CD4-positive, alpha-beta T cell treated with Interleukin-15 for 4 hours (primary cell): ENCODE results near the gene RARB.

ENCODE experiments used
- DNase-seq: peaks from one replicate; pipeline ENCODE4 v3.0.0-alpha.2; 2020; ENCODE audit warnings: low spot score

Gene RARB

DNA sequence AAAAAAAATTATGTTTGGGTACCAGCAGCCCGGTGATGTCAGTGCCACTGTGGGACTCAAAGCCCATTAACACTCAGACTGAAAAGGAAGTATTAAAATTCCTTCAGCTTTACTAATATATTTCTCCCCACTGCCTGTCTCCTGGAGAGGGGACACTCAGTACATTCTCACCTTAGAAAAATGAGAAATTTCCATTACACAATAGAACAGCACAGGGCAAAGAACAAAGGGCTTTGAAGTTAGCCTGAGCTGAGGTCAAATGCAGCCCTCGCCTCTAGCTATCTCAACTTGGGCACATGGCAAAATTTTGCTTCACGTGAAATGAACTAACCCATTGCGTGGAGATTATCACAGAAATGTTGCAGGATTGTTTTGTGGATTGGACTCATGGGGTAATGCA lies 80.8 kb downstream of the RARB start:
- no peak for DNase-seq

DNA sequence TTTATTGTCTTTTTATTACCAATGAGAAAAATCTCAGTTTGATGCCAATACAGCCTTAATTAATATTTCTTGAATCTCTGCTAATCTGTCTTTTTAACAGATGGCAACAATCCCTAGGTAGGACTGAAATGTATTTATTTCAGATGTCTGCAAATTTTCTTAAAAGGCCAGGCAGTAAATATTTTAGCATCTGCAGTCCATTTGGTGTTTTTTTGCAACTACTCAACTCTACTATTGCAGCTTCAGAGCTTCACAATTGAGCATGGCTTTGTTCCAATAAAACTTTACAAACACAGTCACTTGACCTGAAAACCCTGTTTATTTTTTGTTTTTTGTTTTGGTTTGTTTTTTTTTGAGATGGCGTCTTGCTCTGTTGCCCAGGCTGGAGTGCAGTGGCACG lies 82.7 kb downstream of the RARB start:
- no peak for DNase-seq

DNA sequence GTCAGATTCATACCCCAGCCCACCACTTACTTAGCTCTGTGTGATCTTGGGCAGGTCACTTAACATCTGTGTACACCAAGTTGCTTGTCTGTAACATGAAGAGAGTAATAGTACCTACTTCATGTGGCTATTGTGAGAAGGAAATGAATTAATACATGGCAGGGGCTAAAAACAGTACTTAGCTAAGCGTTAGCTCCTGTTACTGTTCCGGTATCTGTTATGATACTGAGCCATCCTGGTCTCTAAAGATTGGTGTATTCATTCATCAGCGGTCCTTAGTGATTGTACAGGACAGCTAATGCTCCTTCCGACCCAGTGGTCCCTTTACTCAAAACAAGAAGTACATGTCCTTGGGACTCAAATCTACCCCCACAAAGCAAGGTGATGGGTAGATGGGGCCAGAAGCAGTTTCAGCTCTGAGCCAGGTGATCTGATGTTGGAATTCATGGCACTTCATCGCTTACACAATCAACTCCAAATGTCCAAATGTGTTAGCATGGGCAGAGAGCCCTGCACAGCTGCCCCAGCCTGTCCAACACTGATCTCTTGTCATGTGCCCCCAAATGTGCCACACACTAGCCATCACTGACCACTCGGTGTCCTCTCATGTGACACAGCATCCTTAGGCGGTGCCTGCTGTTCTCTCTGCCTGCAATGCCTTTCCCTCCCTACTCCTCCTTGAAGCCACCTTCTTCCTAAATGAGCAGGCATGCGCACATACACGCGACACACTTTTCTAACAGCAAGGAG lies 84.1 kb downstream of the RARB start:
- DNase-seq, result no peak

DNA sequence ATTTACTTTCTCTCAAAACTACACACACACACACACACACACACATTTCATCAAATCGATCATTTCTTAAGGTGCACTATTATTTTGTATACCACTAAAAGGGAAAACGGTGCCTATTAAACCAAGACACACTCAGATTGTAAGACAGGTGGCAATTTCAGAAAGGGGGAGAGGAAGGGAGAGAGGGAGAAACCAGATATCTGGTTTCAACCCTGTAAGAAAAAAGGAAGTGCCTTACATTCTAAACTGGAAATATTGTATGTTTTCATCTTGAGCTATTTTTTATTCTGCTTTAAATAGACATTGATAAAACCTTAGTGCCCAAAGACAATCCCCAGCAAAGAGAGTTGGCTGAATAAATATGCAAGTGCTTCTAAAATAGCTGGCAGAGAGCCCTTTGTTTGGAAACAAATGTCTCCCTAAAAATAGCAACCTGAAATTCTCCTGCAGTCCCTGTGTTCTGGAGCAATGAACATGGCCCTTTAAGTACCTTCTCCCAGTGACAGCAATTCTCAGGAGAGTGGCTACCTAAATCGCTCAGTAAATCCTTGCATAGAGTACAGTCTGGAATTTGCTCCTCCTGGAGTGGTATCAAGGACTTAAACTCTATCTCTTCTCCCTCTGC lies 85.7 kb downstream of the RARB start:
- no peak for DNase-seq

DNA sequence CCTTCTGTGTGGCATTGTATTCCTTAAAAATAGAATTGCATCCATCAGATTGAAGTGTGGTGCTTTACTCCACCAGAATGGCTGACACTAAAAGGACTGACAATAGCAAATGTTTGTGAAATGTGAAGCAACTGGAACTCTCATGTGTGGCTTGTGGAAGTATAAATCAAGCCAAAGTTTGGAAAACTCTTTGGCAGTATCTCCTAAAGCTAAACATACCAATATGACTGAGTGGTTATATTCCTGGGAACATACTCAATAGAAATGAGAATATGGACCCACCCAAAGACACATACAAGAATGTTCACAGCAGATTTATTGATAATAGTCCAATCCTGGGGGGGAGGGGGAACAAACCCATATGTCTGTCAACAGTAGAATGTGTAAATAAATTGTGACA lies 87.1 kb downstream of the RARB start:
- no peak for DNase-seq

DNA sequence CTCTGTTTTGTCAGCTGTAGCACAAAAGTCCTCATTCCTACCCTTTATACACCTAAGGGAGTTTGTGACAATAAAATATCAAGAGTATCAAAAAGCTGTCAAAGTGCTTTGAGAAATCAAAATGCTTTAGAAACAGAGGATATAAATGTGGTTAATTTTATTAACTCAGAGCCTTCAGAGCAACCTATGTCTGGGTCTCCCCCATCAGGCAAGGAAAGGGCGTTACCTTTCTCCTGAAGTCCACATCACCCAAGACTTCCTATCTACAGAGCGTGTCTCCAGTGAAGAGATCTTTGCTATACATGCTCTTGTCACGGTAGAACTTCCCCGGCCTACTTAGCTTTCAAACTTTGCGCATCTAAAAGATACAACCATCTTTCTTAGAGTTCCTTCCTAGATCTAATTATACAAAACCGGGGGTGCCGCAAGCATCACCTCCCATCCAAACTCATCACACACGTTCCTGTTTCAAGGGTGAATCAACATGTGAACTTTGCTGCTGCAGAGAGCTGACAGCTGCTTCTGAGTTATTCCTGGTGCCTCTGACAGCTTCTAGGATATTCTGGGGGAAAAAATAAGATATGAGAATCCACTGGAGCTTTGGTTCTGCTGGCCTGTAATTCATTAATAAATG lies 93.0 kb downstream of the RARB start:
- DNase-seq, result no peak

DNA sequence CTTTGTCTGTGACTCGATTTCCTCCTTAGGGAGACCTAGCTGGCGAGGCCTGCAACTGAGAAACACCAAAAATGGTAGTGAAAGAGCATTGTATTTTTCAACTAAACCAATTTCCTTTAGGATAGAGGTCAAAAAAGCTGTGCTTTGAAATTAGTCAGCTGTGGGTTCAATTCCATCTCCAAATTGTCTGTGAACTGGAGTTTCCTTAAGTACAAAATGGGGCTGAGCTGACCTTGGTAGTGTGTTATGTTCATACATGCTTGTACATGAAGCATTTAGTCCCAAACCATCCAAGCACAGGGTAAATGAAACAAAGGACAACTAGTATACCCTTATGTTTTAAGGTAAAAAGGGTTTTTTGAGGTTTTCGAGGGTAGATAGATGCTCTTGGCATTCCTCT lies 99.3 kb downstream of the RARB start:
- DNase-seq, result no peak

DNA sequence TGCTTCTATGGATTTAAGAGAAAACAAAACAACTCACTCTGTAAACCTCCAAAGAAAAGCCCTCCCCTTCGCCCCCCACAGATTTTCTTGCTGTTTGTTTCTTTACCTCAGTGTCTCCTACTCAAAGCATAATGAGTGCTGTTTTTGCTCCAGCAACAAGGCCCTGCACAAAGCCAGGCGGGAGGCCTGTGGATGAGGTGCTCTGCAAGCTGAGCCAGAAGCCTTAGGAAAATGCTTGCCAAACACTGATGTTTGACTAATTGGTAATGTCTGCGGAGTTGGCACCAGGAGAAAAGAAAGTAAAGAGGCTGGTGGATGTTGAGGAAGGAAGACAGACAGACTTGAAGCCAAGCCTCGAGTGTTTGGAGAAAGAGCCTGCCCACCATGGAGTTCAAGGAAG lies 99.7 kb downstream of the RARB start:
- no peak for DNase-seq

DNA sequence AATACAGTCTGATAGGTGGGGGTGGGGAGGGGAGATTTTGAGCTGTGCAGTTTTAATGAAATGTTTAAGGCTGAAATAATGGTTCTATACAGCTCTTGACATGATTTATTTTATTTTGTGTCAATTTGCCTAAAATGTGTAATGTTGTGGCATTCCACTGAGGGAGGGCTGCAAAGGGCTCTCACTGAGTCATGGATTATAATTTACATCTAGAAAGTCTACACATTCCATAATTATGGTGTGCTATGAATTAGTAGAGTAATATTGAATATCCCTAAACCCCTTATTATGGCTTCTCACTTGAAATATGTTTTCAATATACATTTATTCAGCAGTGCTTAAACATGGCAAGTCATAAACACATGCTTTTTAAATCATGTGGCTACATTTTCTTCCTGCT lies 103.9 kb downstream of the RARB start:
- no peak for DNase-seq

DNA sequence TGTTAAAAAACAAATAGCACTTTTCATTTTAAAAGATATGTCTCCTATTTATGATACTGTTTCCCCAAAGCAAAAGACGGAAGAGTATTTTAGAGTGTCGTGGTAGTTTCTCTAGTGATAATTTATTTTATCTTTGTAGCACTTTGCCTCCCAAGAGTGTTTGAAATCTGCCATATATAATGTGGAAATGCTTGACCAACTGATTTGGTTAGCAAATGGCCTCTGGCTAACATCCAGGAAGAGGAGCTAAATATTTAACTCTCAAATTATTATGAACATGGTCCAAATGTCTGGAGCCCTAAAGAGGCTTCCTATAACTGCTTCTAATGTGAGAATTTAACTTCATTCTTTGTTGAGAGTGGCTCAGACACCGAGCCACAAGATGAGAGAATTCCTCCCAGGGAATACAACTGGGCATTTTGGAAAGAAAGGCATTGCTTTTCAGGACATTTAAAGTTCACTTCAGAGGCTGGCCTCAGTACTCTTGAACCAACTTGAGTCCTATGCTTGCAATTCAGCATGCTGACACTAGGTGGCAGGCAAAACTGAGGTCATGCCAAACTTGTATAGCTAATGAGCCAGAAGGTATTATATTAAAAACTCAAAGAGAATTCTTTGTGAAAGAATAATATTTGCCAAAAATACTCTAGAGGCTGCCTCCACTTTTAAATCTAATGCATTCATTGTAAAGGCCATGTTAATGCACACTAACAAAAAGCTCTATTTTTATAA lies 104.5 kb downstream of the RARB start:
- no peak for DNase-seq

DNA sequence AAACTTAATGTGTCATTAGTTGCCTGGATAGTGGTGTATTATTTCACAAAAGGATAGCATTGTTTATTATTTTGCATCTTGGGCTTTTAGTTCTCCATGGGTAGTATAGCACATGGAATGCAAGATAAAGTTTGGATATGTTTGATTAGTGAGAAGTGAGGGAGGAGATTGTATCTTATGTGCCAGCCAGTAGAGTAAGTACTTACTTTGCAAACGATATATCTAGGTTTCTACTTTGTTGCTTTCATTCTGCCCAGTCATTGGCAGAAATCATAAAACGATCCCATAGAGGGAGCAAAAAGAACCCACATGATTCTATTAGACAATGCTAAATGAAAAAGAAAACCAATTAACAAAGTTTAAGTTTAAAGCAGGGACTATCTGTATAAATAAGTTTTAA lies 105.3 kb downstream of the RARB start:
- DNase-seq, result no peak

DNA sequence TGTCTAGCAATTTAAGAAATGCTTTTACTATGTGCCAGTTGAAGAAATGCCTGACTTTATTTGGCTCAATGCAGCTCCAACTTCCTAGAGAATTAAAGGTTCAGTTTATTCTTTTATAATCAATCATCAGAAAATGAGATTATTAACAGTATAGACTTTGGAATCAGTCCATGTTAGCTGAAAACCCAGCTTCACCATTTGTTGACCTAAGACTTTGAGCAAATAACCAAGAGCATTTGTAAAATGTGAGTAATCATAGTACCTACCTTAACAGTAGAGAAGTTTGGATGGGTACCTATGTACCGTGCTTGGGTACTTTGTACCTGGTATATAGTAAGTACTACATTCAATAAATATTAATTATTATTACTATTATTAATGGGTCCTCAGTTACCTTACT lies 105.9 kb downstream of the RARB start:
- no peak for DNase-seq

DNA sequence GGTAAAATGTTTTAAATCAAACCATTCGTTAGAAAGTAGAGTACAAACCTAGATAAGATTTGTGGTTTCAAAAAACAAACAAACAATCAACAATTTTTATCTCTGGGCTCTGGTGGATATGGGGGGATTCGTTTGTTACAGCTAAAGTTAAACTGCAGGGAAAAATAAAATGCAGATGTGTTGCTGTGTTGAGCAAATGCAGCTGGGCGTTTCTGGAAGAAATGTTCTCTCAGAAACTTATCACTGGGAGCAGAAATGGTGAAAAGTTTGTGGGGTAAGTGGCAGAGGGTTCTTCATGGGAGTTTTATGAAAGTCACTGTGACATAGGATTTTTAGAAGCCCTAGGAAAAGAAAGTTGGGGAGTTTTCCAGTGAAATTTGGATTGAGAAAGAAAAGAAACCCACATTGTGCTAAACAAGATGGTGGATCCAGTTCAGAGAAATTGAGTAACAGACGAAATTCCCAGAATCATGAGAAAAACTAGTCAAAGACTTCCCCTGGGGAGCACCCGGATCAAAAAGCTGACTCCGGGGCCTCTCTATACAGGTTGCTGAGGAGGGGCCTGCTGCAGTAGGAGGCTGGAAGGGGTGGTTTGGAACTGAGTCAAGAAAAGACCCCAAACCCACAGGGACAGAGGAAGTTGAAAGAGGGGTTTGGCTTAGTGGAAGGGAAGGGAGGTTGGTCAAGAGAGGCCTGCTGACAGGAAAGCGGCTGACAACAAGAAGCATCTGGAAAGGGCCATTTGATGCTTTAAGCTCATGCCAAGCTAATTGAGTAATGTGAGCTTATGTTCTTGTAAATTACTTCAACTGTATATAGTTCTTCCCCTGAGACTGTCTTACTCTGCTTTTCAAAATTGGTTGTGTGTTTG lies 108.7 kb downstream of the RARB start:
- DNase-seq, result no peak

DNA sequence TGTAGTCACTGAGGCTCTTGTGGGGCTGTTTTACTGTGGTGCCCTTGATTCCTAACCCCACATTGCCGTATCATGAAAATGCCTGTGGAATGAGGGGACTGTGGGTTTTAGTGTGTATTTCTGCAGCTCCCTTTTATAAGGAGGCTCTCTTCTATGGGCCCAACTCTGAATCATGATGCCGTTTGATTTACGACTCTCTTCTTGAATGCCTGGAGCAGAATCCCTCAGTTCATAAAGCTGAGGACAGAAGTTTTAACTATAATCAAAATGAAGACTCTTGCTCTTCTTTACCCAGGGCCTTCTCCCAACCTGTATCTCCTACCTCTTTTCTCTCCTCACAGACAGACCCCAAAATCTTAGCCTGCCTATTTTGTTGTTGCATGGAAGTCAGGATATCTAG lies 109.5 kb downstream of the RARB start:
- DNase-seq, result no peak

DNA sequence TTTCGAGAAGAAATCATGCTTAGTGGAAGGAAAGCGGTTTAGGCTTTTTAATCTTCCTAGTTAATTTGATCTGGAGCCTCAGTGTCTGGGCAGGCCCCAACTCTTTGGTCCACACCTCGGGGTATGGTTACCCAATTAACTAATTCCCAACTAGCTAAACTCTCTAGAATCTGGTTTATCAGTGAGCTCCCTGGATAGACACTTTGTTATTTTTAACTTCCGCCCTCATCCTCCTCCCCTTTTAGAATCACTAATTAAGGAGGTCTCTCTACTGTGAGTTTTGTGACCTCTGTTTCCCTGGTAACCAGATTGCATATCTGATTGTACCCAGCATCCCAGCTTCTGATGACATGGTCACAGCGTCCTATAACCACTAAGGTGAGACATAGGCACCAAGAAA lies 112.2 kb downstream of the RARB start:
- no peak for DNase-seq

DNA sequence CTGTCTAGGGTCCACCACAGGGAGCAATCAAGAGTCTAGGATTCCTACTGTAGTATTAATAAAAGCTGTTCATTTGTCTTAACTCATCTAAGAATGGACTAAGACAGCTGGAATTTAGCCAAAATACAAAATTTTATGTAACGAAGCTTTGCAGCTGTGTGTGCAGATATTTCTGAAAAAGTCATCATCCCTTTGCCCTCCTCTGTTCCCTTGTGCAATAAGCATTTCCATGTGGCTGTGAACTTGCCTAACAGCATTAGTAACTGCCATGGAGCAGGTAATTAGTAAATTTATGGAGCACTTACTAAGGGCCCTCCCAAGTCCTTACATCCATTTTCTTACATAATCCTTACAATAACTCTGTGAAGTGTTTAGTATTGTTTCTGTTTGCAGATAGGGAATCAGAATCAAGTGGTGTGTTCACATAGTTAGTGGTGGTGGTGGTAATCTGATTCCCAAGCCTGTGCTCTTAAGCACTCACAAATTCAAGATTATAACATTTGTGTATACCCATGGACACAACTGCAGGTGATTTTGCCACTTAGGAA lies 114.5 kb downstream of the RARB start:
- DNase-seq, result no peak

DNA sequence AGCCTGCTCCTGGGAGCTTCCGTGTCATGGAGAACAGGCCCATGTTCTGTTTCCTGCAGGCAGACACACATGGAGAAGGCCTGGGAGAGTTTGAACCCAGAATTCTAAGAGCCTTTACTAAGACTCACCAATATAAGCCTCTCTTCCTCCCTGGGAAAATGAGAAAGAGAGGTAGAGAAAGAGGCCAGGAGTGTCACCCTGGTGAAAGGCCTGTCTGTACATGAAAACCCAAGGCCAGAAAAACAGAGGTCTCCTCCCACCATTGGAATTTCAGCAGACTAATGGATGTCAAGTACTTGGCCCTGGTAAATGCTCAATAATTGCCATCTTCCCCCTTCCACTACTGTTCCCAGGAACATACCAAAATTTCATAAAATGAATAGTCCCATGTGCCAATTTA lies 119.0 kb downstream of the RARB start:
- DNase-seq, result no peak

DNA sequence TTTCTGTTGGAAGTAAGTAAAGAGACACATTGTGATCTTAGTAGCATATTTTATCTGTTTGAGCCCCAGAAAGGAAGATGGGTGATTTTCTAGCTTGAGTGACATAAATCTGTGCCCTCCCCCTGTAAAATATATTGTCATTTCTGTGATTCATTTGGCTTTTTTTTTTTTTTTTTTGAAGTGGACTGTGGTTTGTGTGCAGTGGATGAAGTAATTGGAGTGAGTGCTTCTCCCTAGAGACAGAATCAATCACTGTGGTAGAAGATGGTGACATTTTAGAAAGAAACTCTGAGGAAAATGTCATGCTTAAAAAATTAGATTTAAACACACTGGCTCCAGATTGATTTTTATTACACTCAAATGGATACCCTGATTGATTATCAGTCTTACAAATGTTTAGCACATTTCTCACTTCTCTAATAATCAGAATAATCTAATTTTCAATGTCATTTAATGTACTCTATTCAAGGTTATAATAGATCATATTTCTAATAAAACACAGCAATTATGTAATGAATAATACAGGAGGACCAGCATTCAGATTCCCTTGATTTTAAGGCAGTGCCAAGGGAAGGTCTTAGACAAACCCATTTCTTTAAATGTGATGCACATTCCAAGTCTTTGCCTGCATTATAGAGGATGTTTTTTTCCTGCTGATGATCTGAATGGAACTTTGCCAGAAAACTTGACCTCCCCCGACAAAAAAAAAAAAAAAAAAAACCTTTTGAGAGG lies 120.0 kb downstream of the RARB start:
- no peak for DNase-seq

DNA sequence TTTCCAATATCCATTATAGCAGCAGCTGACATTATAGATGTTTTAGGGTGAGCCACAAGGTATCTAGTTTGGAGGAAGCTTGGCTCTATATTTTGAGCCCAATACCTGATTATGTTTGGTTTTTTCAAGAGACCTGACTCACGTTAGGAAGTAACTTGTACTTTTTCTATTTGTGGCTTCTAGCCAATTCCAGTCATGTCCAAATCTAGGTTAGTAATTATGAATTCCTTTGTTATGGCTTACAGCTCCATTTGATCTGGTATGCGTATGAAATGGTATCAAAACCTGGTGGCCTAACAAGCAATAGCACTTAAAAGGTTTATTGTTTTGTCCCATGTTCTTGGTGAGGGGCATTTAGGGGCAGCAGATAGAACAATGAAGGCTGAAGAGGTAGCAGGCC lies 120.8 kb downstream of the RARB start:
- no peak for DNase-seq

DNA sequence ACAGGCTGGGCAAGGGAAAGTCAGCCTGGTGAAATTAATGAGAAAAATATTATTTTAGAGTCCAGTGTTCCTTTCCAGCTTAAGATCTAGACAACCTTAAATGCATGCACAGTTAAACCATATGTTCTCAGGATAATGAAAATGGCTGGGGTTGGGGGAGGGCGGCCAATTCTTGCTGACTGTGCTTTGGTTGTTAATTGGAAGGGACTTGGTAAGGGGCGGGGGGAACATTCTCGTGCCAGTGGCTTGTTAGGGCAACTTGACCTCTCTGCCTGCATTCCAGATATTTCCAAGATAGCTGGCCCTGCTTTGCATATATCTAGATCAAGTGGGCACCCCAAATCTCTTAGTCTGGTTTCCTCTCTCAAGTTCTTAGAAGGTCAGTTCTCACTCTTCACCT lies 124.2 kb downstream of the RARB start:
- no peak for DNase-seq

DNA sequence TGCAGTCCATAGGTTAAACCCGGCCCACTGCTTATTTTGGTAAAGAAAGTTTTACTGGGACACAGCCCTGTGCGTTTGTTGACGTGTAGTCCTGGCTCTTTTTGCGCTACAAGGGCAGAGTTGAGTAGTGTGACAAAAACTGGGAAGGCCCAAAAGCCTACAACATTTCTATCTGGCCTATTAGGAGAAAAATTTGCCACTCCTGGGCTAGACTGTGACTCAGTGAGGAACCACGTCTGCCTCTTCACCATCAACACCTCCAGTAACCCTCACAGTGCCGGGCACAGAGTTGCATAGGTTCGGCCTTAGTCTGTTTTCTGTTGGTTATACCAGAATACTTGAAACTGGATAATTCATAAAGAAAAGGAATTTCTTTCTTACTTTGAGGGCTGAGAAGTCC lies 126.3 kb downstream of the RARB start:
- no peak for DNase-seq
